BLaER1 (cell line): ENCODE measurements around the gene PPP6R3.
"Not testable (repeated sequence)": the region's sequence is repeated elsewhere in the genome, so short reads cannot be mapped to it uniquely, and the experiment has no call there.

ENCODE experiments used
- H3K27ac ChIP-seq: shearing (Covaris generic); formaldehyde crosslinking; 2 replicates; pipeline ENCODE4 v1.8.1; 2022
- H3K27me3 ChIP-seq: shearing (Covaris generic); formaldehyde crosslinking; 2 replicates; pipeline ENCODE4 v1.8.1; 2022
- H3K36me3 ChIP-seq: shearing (Covaris generic); formaldehyde crosslinking; 2 replicates; pipeline ENCODE4 v1.8.1; 2022
- H3K4me1 ChIP-seq: shearing (Covaris generic); formaldehyde crosslinking; 2 replicates; pipeline ENCODE4 v1.8.1; 2022
- H3K4me2 ChIP-seq: shearing (Covaris generic); formaldehyde crosslinking; 2 replicates; pipeline ENCODE4 v1.8.1; 2022
- H3K4me3 ChIP-seq: shearing (Covaris generic); formaldehyde crosslinking; 2 replicates; pipeline ENCODE4 v1.8.1; 2022
- H3K9ac ChIP-seq: shearing (Covaris generic); formaldehyde crosslinking; 2 replicates; pipeline ENCODE4 v1.8.1; 2022
- H3K9me3 ChIP-seq: shearing (Covaris generic); formaldehyde crosslinking; 2 replicates; pipeline ENCODE4 v1.8.1; 2022
- H4K20me1 ChIP-seq: shearing (Covaris generic); formaldehyde crosslinking; 2 replicates; pipeline ENCODE4 v1.8.1; 2022
- Cebpa-rat ChIP-seq: shearing (Covaris generic); IDR thresholded peaks from 2 replicates; pipeline ENCODE4 v1.8.1; 2022

The PPP6R3 gene

DNA sequence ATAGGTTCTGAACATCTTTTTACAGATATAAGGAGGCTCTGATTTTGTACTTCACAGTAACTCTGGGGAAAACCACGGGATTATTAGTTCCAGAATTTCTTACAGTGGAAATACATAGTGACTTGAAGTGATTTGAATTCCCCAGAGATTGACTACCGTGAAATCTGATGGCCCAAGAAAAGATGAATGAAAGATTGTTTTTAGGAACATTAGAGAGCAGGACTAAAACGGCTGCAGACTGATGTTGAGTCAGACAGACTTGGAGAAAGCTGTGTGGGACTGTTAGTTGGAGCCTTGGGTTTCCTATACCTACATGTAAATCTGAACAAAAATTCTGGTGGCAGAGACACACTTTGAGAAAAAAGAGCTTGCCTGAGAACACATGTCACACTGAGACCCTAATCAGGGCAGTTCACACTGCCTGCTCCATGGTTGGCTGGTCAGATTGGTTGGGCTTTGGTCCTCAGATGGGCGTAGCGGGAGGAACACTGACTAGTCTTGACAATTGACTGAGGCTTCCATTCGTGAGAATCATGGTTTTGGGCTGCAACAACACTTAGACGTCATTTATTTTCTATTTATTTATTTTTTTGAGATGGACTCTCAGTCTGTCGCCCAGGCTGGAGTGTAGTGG, 6.8 kb downstream of the PPP6R3 start:
- no peak overlapping the region for H3K4me3 ChIP-seq
- peaks cover 99% of the 10 kb centered on the region for H3K4me1 ChIP-seq
- H4K20me1 ChIP-seq = peaks cover 100% of the 10 kb centered on the region
- H3K9ac ChIP-seq = no peak overlapping the region
- H3K36me3 ChIP-seq = peaks cover 41% of the 10 kb centered on the region
- H3K4me2 ChIP-seq = peak overlapping the region; percentile 89
- H3K9me3 ChIP-seq = no peaks in the 10 kb centered on the region
- no peak for TF ChIP-seq Cebpa-rat
- H3K27me3 ChIP-seq = no peaks in the 10 kb centered on the region
- no peak overlapping the region for H3K27ac ChIP-seq

DNA sequence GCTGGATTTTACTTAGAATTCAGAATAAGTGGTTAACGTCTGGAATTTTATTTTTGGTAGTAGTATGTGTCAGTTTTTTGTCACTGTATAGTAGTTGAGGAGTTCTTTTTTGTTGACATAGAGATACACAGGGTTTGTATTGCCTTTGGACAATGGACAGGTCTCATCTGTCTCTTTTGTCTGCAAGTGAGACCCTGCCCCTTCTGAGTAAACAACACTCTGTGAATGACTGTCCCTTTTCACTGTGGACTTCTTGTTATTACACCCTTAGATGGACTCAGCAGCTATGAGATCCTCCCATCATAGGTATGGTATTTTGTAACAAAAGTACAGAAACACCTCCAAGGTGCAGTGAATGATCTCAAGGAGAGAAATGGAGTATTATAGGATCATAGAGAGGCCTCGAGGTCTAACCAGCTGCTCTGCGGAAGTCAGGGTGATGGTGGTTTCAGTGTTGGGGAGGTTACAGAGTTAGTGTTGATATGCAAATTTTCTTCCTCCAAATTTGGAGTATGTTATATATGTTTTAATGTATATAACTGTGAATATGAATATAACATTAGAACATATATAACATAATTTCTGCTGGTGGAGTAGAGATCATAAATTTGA, 7.8 kb downstream of the PPP6R3 start:
- peaks cover 100% of the 10 kb centered on the region for H4K20me1 ChIP-seq
- no peak overlapping the region for H3K27ac ChIP-seq
- H3K4me1 ChIP-seq = peaks cover 99% of the 10 kb centered on the region
- no peak overlapping the region for H3K9ac ChIP-seq
- H3K4me2 ChIP-seq = peak overlapping the region; percentile 89
- H3K27me3 ChIP-seq = no peaks in the 10 kb centered on the region
- no peak overlapping the region for H3K4me3 ChIP-seq
- no peak for TF ChIP-seq Cebpa-rat
- H3K36me3 ChIP-seq = peaks cover 51% of the 10 kb centered on the region
- peaks cover 8% of the 10 kb centered on the region for H3K9me3 ChIP-seq

DNA sequence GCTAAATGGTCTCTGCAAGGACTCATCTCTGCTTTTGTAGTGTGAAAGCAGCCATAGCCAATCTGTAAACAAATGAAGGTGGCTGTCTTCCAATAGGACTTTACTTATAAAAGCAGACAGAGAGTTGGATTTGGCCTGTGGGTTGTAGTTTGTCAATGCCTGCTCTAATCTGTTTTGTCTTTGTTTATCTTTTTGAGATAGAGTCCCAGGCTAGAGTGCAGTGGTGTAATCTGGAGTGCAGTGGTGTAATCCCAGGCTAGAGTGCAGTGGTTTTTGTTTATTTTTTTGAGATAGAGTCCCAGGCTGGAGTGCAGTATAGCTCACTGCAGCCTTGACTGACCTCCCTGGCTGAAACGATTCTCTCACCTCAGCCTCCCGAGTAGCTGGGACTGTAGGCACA, 8.6 kb downstream of the PPP6R3 start:
- Histone ChIP-seq H3K9ac (no peak overlapping the region), H4K20me1 (peaks cover 100% of the 10 kb centered on the region), H3K4me1 (peaks cover 92% of the 10 kb centered on the region), H3K27me3 (no peaks in the 10 kb centered on the region), H3K36me3 (peaks cover 54% of the 10 kb centered on the region), H3K9me3 (peaks cover 16% of the 10 kb centered on the region), H3K4me3 (no peak overlapping the region), H3K27ac (no peak overlapping the region), H3K4me2 (peak overlapping the region; percentile 89)
- TF ChIP-seq Cebpa-rat = no peak

DNA sequence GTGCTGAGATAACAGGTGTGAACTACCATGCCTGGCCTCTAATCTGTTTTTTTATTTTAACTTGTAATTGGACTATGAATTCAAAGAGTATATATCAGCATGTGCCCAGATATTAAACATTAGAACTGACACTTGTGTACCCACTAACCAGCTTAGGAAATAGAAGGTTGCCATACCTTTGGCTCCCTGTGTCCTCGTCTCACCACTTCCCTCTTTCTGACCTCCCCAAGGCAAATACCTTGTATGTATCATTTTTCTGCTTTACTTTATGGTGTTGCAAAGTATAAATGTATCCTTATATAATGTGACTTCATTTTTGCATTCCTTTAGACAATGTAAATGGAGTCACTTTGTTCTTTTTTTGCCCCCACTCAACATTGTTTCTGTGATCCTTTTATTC, 9.1 kb downstream of the PPP6R3 start:
- Histone ChIP-seq H3K4me2 (peak overlapping the region; percentile 89), H4K20me1 (peaks cover 100% of the 10 kb centered on the region), H3K9ac (no peak overlapping the region), H3K4me1 (peaks cover 88% of the 10 kb centered on the region), H3K4me3 (no peak overlapping the region), H3K27ac (no peak overlapping the region), H3K27me3 (no peaks in the 10 kb centered on the region), H3K9me3 (peaks cover 21% of the 10 kb centered on the region), H3K36me3 (peaks cover 59% of the 10 kb centered on the region)
- TF ChIP-seq Cebpa-rat = no peak

DNA sequence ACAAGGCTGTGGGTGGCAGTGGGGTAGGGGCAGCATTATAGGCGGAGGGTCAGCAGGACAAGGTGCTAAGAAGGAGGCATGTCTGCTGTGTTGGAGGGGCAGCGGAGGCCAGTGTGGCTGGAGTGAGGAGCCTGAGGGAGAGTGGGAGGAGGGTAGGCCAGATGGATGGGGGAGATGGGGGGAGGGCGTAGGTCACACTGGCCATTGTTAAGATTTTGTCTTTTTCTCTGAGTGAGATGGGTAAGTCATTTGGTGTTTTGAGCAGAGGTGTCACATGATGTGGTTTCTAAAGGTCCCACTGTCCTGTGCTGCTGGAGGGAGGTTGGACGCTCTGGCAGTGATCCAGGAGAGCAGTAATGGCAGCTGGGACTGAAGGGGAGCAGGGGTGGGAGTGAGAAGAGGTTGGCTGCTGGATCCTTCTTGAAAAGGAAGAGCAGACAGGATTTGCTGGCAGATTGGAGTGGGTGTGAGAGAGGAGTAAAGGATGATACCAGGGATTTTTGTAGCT, 9.8 kb downstream of the PPP6R3 start:
- peak overlapping the region; percentile 89 for H3K4me2 ChIP-seq
- H3K36me3 ChIP-seq = peaks cover 66% of the 10 kb centered on the region
- no peak for TF ChIP-seq Cebpa-rat
- peaks cover 80% of the 10 kb centered on the region for H3K4me1 ChIP-seq
- no peak overlapping the region for H3K4me3 ChIP-seq
- no peak overlapping the region for H3K27ac ChIP-seq
- no peaks in the 10 kb centered on the region for H3K27me3 ChIP-seq
- H4K20me1 ChIP-seq = peaks cover 96% of the 10 kb centered on the region
- H3K9me3 ChIP-seq = peaks cover 28% of the 10 kb centered on the region
- 0 out of 2 replicates have a peak overlapping the region, but pooled peaks have one; percentile 35 for H3K9ac ChIP-seq

DNA sequence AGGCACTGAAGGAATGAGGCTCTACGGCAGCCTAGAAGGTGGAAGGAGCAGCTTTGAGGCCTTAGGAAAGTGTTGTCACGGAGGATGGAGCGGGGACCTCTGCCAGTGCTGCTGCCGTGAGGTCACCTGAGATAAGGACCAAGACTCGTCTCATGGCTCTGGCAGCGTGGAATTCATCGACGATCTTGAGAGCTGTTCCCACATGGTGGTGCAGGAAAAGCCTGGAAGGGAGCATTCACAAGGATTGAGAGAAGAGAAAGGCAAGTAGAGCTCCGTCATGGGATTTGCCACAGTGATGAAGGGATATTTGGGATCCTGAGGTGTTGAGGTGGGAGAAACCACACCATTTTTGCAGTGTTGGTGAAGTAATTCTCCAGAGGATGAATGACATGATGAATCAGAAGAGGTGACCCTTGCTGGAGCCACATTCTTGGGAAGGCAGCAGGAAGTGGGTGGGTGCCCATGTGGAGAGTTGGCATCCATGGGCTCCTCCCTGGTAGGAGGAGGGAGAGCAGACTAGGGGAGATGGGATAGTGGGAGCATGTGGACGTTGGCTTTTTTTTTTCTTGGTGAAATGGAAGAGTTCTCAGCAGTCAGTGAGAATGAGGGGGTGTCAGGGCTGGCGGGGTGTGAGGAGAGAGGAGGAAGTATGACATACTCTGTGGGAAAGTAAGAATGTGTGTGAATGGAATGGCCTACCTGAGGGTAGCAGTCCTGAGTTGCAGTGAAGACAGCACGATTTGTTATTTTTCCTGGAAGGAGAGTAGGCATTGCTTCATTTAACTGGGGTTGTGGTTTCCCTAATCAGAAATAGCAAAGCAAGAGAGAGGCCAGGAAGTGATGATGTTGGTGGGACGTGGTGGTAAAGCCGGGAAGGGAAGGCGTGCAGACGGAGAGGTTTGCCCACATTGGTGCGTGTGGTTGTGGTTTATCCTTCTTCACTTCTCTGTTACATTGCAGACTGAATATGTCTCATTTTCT, 11.1 kb downstream of the PPP6R3 start:
- Histone ChIP-seq H3K4me2 (peak overlapping the region; percentile 89), H3K27me3 (no peaks in the 10 kb centered on the region), H3K4me1 (peaks cover 68% of the 10 kb centered on the region), H3K9ac (peak overlapping the region; percentile 53; the same call in 1 of the 2 replicates), H3K36me3 (peaks cover 66% of the 10 kb centered on the region), H3K27ac (0 out of 2 replicates have a peak overlapping the region, but pooled peaks have one; percentile 30), H3K4me3 (peak overlapping the region; percentile 47), H4K20me1 (peaks cover 85% of the 10 kb centered on the region), H3K9me3 (peaks cover 38% of the 10 kb centered on the region)
- TF ChIP-seq Cebpa-rat = peak; percentile 80

DNA sequence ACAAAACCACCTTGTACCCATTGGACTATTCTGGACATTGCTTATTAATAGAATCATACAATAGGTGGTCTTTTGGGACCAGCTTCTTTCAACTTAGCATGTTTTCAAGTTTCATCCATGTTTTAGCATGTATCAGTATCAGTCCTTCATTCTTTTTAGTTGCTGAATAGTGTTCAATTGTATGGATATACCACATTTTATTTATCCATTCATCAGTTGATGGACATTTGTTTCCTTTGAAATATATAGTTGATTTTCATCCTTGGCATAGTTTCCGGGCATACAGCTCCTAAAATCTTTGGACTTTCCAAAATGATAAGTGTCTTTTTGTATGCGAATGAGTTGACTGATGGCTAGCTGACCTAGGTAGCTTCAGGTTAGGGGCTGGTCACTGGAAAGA, 12.2 kb downstream of the PPP6R3 start:
- peaks cover 56% of the 10 kb centered on the region for H3K4me1 ChIP-seq
- peaks cover 85% of the 10 kb centered on the region for H4K20me1 ChIP-seq
- no peak overlapping the region for H3K4me3 ChIP-seq
- H3K36me3 ChIP-seq = peaks cover 67% of the 10 kb centered on the region
- no peak overlapping the region for H3K27ac ChIP-seq
- no peak overlapping the region for H3K9ac ChIP-seq
- H3K9me3 ChIP-seq = peaks cover 47% of the 10 kb centered on the region
- TF ChIP-seq Cebpa-rat = no peak
- no peaks in the 10 kb centered on the region for H3K27me3 ChIP-seq
- peak overlapping the region; percentile 89 for H3K4me2 ChIP-seq

DNA sequence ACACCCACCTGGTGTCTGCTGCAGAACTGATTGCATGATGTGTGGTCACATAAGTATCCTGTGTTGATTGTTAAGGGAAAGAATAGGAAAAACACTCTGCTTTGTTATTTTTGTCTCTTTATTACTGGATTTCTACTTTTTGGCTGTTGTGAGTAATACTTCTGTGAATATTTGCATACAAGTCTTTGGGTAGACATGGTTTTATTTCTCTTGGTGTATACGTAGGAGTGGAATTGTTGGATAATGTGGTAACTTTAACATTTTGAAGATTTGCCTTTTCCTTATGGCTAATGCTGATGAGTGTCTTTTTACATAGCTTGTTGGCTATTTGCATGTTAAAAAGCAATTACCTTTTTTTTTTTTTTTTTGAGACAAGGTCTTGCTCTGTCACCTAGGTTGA, 13.1 kb downstream of the PPP6R3 start:
- no peak overlapping the region for H3K4me3 ChIP-seq
- peaks cover 68% of the 10 kb centered on the region for H3K36me3 ChIP-seq
- H3K9ac ChIP-seq = no peak overlapping the region
- H3K9me3 ChIP-seq = peaks cover 57% of the 10 kb centered on the region
- no peak overlapping the region for H3K4me2 ChIP-seq
- no peaks in the 10 kb centered on the region for H3K27me3 ChIP-seq
- peaks cover 47% of the 10 kb centered on the region for H3K4me1 ChIP-seq
- H4K20me1 ChIP-seq = peaks cover 85% of the 10 kb centered on the region
- H3K27ac ChIP-seq = no peak overlapping the region
- no peak for TF ChIP-seq Cebpa-rat

DNA sequence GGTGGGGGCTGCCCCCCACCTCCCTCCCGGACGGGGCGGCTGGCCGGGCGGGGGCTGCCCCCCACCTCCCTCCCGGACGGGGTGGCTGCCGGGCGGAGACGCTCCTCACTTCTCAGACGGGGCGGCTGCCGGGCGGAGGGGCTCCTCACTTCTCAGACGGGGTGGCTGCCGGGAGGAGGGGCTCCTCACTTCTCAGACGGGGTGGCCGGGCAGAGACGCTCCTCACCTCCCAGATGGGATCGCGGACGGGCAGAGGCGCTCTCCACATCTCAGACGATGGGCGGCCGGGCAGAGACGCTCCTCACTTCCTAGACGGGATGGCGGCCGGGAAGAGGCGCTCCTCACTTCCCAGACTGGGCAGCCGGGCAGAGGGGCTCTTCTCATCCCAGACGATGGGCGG, 15.1 kb downstream of the PPP6R3 start:
- Histone ChIP-seq H4K20me1 (peaks cover 85% of the 10 kb centered on the region), H3K36me3 (peaks cover 85% of the 10 kb centered on the region)

More for the DNA sequence above, 15.1 kb downstream of the PPP6R3 start:
- H3K9me3 ChIP-seq = peaks cover 74% of the 10 kb centered on the region
- H3K4me1 ChIP-seq = peaks cover 28% of the 10 kb centered on the region
- not testable (repeated sequence) for H3K4me2 ChIP-seq, H3K9ac ChIP-seq, H3K4me3 ChIP-seq, H3K27me3 ChIP-seq, H3K27ac ChIP-seq
